22Rv1 (cell line): ENCODE measurements around the gene UBE2S.

ENCODE experiments used
- ZFX ChIP-seq: fragments of 450-650 bp; IDR thresholded peaks from 2 replicates; pipeline ENCODE4 v1.6.1; 2017; ENCODE audit warnings: antibody characterized with exemption, borderline replicate concordance
- TF ChIP-seq, protein P1 (sequence below): fragments of 450-650 bp; IDR thresholded peaks from 2 replicates; pipeline ENCODE4 v1.5.1; 2017; ENCODE audit warnings: mild to moderate bottlenecking

DNA sequence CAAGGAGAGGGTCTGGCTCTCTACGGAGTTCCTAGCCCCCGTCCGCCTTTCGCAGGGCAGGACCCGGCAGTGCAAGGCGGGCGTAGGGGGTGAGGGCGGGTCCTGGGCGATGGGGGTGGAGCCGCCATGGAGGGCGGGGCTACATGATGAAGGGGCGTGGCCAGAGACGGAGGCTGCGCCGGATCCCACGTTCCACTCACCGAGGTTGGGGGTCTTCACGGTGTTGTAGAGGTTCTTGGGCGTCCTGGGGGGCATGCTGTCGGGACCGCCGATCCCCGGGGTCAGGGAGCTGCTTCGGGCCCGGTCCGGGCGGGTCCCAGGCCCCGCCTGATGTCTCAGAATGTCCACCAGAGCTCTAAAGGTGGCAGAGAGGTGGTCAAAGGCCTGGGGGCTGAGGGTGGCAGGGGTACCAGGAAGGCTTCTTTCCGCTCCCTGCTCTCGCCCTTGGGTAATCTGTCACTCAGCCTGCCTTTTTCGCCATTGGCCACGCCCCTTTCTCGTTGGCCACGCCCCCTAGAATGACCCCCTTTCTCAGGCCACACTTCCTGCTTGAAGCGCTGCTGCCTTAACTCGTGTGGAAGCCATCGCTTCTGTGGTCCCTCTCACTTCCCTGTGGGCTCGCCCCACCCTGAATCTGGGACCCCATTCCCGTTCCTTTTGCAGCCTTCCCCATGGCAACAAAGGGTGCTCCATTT is 33.0 kb upstream of the UBE2S start:
- TF ChIP-seq, protein P1, sequence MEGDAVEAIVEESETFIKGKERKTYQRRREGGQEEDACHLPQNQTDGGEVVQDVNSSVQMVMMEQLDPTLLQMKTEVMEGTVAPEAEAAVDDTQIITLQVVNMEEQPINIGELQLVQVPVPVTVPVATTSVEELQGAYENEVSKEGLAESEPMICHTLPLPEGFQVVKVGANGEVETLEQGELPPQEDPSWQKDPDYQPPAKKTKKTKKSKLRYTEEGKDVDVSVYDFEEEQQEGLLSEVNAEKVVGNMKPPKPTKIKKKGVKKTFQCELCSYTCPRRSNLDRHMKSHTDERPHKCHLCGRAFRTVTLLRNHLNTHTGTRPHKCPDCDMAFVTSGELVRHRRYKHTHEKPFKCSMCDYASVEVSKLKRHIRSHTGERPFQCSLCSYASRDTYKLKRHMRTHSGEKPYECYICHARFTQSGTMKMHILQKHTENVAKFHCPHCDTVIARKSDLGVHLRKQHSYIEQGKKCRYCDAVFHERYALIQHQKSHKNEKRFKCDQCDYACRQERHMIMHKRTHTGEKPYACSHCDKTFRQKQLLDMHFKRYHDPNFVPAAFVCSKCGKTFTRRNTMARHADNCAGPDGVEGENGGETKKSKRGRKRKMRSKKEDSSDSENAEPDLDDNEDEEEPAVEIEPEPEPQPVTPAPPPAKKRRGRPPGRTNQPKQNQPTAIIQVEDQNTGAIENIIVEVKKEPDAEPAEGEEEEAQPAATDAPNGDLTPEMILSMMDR, result no peak
- no peak for TF ChIP-seq ZFX
